Measurements from ENCODE around the gene CES4A.
A peak's percentile ranks its signal among the peaks of the same experiment; 100 is the strongest.

CES4A gene

GRCh38 chr16:67014634-67015312 lies 26.4 kb downstream of the CES4A start:
- no peak for DNase-seq (ENCODE audit: insufficient read length, low spot score)
- no peak for TF ChIP-seq POLR2A (IDR thresholded peaks at IDR 0.05; ENCODE audit: low read depth, low read length)
- FAIRE-seq = no peak

GRCh38 chr16:67015313-67015731 lies 26.9 kb downstream of the CES4A start:
- DNase-seq (ENCODE audit: insufficient read length, low spot score) (no peak), FAIRE-seq (no peak)
- no peak for TF ChIP-seq POLR2A (IDR thresholded peaks at IDR 0.05; ENCODE audit: low read depth, low read length)

- DNase-seq (ENCODE audit: insufficient read length, low spot score) (no peak), FAIRE-seq (no peak)
- no peak for TF ChIP-seq POLR2A (IDR thresholded peaks at IDR 0.05; ENCODE audit: low read depth, low read length)
Observed at GRCh38 chr16:67016143-67016542, 27.8 kb downstream of the CES4A start.

- FAIRE-seq (no peak), DNase-seq (ENCODE audit: insufficient read length, low spot score) (no peak)
- no peak for TF ChIP-seq POLR2A (IDR thresholded peaks at IDR 0.05; ENCODE audit: low read depth, low read length)
Observed at GRCh38 chr16:67016681-67017420, 28.5 kb downstream of the CES4A start.

- FAIRE-seq (no peak), DNase-seq (ENCODE audit: insufficient read length, low spot score) (no peak)
Observed at GRCh38 chr16:67017421-67017750, 29.0 kb downstream of the CES4A start.

GRCh38 chr16:67017810-67018488 lies 29.6 kb downstream of the CES4A start:
- DNase-seq (ENCODE audit: insufficient read length, low spot score) = peak; percentile 92
- no peak for TF ChIP-seq POLR2A (IDR thresholded peaks at IDR 0.05; ENCODE audit: low read depth, low read length)

More at GRCh38 chr16:67017421-67017750, 29.0 kb downstream of the CES4A start:
- TF ChIP-seq POLR2A (IDR thresholded peaks at IDR 0.05; ENCODE audit: low read depth, low read length) = no peak

GRCh38 chr16:67019171-67019570 lies 30.8 kb downstream of the CES4A start:
- DNase-seq (ENCODE audit: insufficient read length, low spot score) = no peak
- FAIRE-seq = no peak
- no peak for TF ChIP-seq POLR2A (IDR thresholded peaks at IDR 0.05; ENCODE audit: low read depth, low read length)

More at GRCh38 chr16:67017810-67018488, 29.6 kb downstream of the CES4A start:
- peak; percentile 83 for FAIRE-seq

GRCh38 chr16:67021321-67021720 lies 32.9 kb downstream of the CES4A start:
- FAIRE-seq = no peak
- DNase-seq (ENCODE audit: insufficient read length, low spot score) = no peak
- TF ChIP-seq POLR2A (IDR thresholded peaks at IDR 0.05; ENCODE audit: low read depth, low read length) = no peak

GRCh38 chr16:67022531-67023214 lies 34.3 kb downstream of the CES4A start:
- FAIRE-seq (no peak), DNase-seq (ENCODE audit: insufficient read length, low spot score) (no peak)
- no peak for TF ChIP-seq POLR2A (IDR thresholded peaks at IDR 0.05; ENCODE audit: low read depth, low read length)

- TF ChIP-seq POLR2A (IDR thresholded peaks at IDR 0.05; ENCODE audit: low read depth, low read length) = no peak
- DNase-seq (ENCODE audit: insufficient read length, low spot score) = no peak
- FAIRE-seq = no peak
Observed at GRCh38 chr16:67023689-67024088, 35.3 kb downstream of the CES4A start.

- no peak for TF ChIP-seq POLR2A (IDR thresholded peaks at IDR 0.05; ENCODE audit: low read depth, low read length)
- no peak for DNase-seq (ENCODE audit: insufficient read length, low spot score)
- FAIRE-seq = no peak
Observed at GRCh38 chr16:67024384-67025209, 36.2 kb downstream of the CES4A start.

GRCh38 chr16:67025210-67025550 lies 36.8 kb downstream of the CES4A start:
- no peak for TF ChIP-seq POLR2A (IDR thresholded peaks at IDR 0.05; ENCODE audit: low read depth, low read length)
- FAIRE-seq (no peak), DNase-seq (ENCODE audit: insufficient read length, low spot score) (no peak)

- no peak for DNase-seq (ENCODE audit: insufficient read length, low spot score)
- no peak for TF ChIP-seq POLR2A (IDR thresholded peaks at IDR 0.05; ENCODE audit: low read depth, low read length)
- no peak for FAIRE-seq
Observed at GRCh38 chr16:67026570-67026969, 38.2 kb downstream of the CES4A start.
